Mammary epithelial cell (primary cell): ENCODE results near the gene SSBP3.

Experiments used
- CTCF ChIP-seq, 2 donors: IDR thresholded peaks in 1 of 2; conservative IDR thresholded peaks in 1 of 2; 2 replicates each; pipeline ENCODE4 v1.5.1; 2011 to 2012; ENCODE audit warnings: inconsistent platforms in 2 of 2, low read length in 2 of 2, mild to moderate bottlenecking in 2 of 2, control low read depth in 1 of 2, low read depth in 1 of 2; ENCODE audit not compliant: insufficient read depth in 1 of 2; ENCODE audit errors: extremely low read depth in 1 of 2
- EZH2 ChIP-seq: IDR thresholded peaks from 2 replicates; pipeline ENCODE4 v1.6.1; 2012; ENCODE audit warnings: low read length, inconsistent platforms, borderline replicate concordance

GRCh38 chr1:54273795-54274163 is 132.4 kb downstream of the SSBP3 start:
- TF ChIP-seq CTCF (conservative IDR thresholded peaks at IDR 0.05 in 1 of 2, IDR thresholded peaks at IDR 0.05 in 1 of 2; ENCODE audit: extremely low read depth in 1 of 2, insufficient read depth in 1 of 2, low read depth in 1 of 2, low read length in 2 of 2) (no peak), EZH2 (no peak)
